ENCODE measurements around the gene ADISSP.

- no peak for TF ChIP-seq RAD21 (IDR thresholded peaks at IDR 0.05; ENCODE audit: low read depth)
- TF ChIP-seq EZH2 (IDR thresholded peaks at IDR 0.05) = no peak
- no peak for TF ChIP-seq ELF1 (IDR thresholded peaks at IDR 0.05; ENCODE audit: borderline replicate concordance, low read depth)
- TF ChIP-seq SIN3A (IDR thresholded peaks at IDR 0.05; ENCODE audit: low read depth) = no peak
- TF ChIP-seq CTCF (IDR thresholded peaks at IDR 0.05 in 2 of 3, conservative IDR thresholded peaks at IDR 0.05 in 1 of 3; ENCODE audit: borderline replicate concordance in 1 of 3, insufficient read depth in 1 of 3, low read depth in 2 of 3, low read length in 2 of 3) = no peak
- no peak for TF ChIP-seq JUND (IDR thresholded peaks at IDR 0.05)
- 0 out of 2 replicates have a peak, but pooled peaks have one; percentile 24 for TF ChIP-seq POLR2AphosphoS5 (IDR thresholded peaks at IDR 0.05; ENCODE audit: low read depth, low read length)
- TF ChIP-seq ZNF274 (IDR thresholded peaks at IDR 0.05; ENCODE audit: low read depth, low read length) = no peak
- TF ChIP-seq ZBTB33 (IDR thresholded peaks at IDR 0.05; ENCODE audit: extremely low read depth, insufficient replicate concordance, low read length) = no peak
- TF ChIP-seq TCF7L2 (IDR thresholded peaks at IDR 0.05; ENCODE audit: borderline replicate concordance, extremely low read depth, insufficient read depth, insufficient read length) = no peak
- TF ChIP-seq SP1 (IDR thresholded peaks at IDR 0.05; ENCODE audit: low read depth) = no peak
These were observed 16.8 kb upstream of the ADISSP start for GRCh38 chr20:3784216-3784853.

Data from HCT116 (cell line).